Stomach (tissue), 9 donors: Measurements from ENCODE around the gene SLC38A10. TPM values are rescaled to one million over a fixed set of nuclear protein-coding genes. Genes with fewer than 3 reads are reported as not detected.

Source experiments
- DNase-seq, 2 donors: peaks; one replicate each; pipeline versions ENCODE4 v3.0.0 to v3.0.0-alpha.2; 2013 to 2019
- H3K27ac ChIP-seq, 5 donors: fragments of 200-600 bp in 4 of 5; sonication (generic) in 4 of 5; one replicate each; pipeline ENCODE4 v1.5.1; 2013 to 2019; ENCODE audit warnings: mild to moderate bottlenecking in 1 of 5, moderate library complexity in 1 of 5
- H3K27me3 ChIP-seq, 3 donors: fragments of 200-600 bp; sonication (generic); one replicate each; pipeline ENCODE4 v1.5.1; 2017 to 2019; ENCODE audit warnings: mixed run types in 1 of 3
- H3K36me3 ChIP-seq, 4 donors: fragments of 200-600 bp; sonication (generic); 1 replicate in 3 of 4; 2 replicates in 1 of 4; pipeline ENCODE4 v1.5.1; 2016 to 2019
- H3K4me1 ChIP-seq, 4 donors: fragments of 200-600 bp; sonication (generic); one replicate each; pipeline ENCODE4 v1.5.1; 2016 to 2019
- H3K4me3 ChIP-seq, 4 donors: fragments of 200-600 bp; sonication (generic) in 3 of 4; one replicate each; pipeline ENCODE4 v1.5.1; 2016 to 2019; ENCODE audit warnings: mild to moderate bottlenecking in 1 of 4
- H3K9me3 ChIP-seq, 4 donors: fragments of 200-600 bp; sonication (generic); one replicate each; pipeline ENCODE4 v1.5.1; 2016 to 2019
- CTCF ChIP-seq, 7 experiments: fragments of 450-650 bp in 4 of 7; fragments of 200-600 bp in 3 of 7; sonication (generic) in 3 of 7; IDR thresholded peaks; one replicate each; pipeline ENCODE4 v1.5.1; 2016 to 2019; ENCODE audit warnings: antibody characterized with exemption in 7 of 7, control low read depth in 2 of 7, mild to moderate bottlenecking in 1 of 7
- EP300 ChIP-seq: sonication (generic); formaldehyde crosslinking; IDR thresholded peaks from one replicate; pipeline ENCODE4 v1.6.1; 2017; ENCODE audit warnings: antibody characterized with exemption
- POLR2A ChIP-seq, 4 donors: fragments of 450-650 bp; IDR thresholded peaks; one replicate each; pipeline ENCODE4 v1.6.1; 2016; ENCODE audit warnings: antibody characterized with exemption in 4 of 4, control low read depth in 2 of 4, mild to moderate bottlenecking in 1 of 4, moderate library complexity in 1 of 4
- POLR2AphosphoS5 ChIP-seq, 3 donors: sonication (generic); formaldehyde crosslinking; IDR thresholded peaks; one replicate each; pipeline ENCODE4 v1.6.1; 2016; ENCODE audit warnings: antibody characterized with exemption in 3 of 3
- WGBS, 5 donors: extraction: QIAGEN DNeasy Blood & Tissue Kit in 3 of 5; methylation state at CpG; one replicate each; pipeline versions ENCODE4 v1.1.5 to v1.1.7; 2013 to 2018; 5-methylcytosine and 5-hydroxymethylcytosine counted together
- intact Hi-C: fragments of 100-400 bp; cut with DNase I; formaldehyde crosslinking; loops from one replicate; pipeline ENCODE4 v1.15.1; 2023; ENCODE audit warnings: low total_unique reads
- polyA plus RNA-seq, 3 donors: library from polyadenylated mRNA; stranded (reverse); fragments of 200-250 nt; gene quantifications; one replicate each; pipeline ENCODE4 v1.2.3, GENCODE V29; 2013
- total RNA-seq, 5 donors: library from RNA; depleted of rRNA; stranded (reverse); fragments of >200 nt; gene quantifications; one replicate each; pipeline versions ENCODE4 v1.1.0 to v1.2.3, GENCODE V29; 2014 to 2016
- donor health status: healthy with polysubstance abuse.
- donor health status: Bipolar disorder and iron deficiency.
- donor health status: healthy.

SLC38A10 gene
- total and polyA plus RNA-seq, 8 donors: 18.6 to 140 (median 67.3) TPM

GRCh38 chr17:81323083-81323369 lies 27.9 kb upstream of the SLC38A10 start:
- H3K9me3 ChIP-seq: no peaks in the 10 kb centered on the region
- H3K36me3 ChIP-seq: no peaks in the 10 kb centered on the region
- peaks cover under 1 to 31% (median 6%) of the 10 kb centered on the region in 4 donors for H3K4me1 ChIP-seq
- intact Hi-C loops: no loop called here
- DNase-seq: no peak
- H3K4me3 ChIP-seq: no peak overlapping the region
- 82 to 100% (median 91%) methylated on average over 1 to 10 of the region's 10 CpGs for WGBS, 5 donors
- H3K27me3 ChIP-seq: no peaks in the 10 kb centered on the region
- TF ChIP-seq POLR2AphosphoS5 (IDR thresholded peaks at IDR 0.05) (no peak), CTCF (IDR thresholded peaks at IDR 0.05) (no peak), POLR2A (IDR thresholded peaks at IDR 0.05) (no peak), EP300 (no peak)
- H3K27ac ChIP-seq: no peak overlapping the region

- no peaks in the 10 kb centered on the region for H3K36me3 ChIP-seq
- H3K4me1 ChIP-seq: peaks cover 0 to 25% (median 4%) of the 10 kb centered on the region in 4 donors
- H3K27me3 ChIP-seq: no peaks in the 10 kb centered on the region
- H3K4me3 ChIP-seq: no peak overlapping the region
- H3K9me3 ChIP-seq: no peaks in the 10 kb centered on the region
- 85 to 93% (median 89%) methylated on average over 19 to 34 of the region's 34 CpGs for WGBS, 5 donors
- H3K27ac ChIP-seq: no peak overlapping the region
- intact Hi-C loops: no loop called here
- DNase-seq: no peak
- peak in 2 of 7 experiments; percentile 9 to 15 for TF ChIP-seq CTCF (IDR thresholded peaks at IDR 0.05)
- no peak for TF ChIP-seq EP300
- TF ChIP-seq POLR2A (IDR thresholded peaks at IDR 0.05): no peak
- no peak for TF ChIP-seq POLR2AphosphoS5 (IDR thresholded peaks at IDR 0.05)
Measured at GRCh38 chr17:81322271-81323082, 27.4 kb upstream of the SLC38A10 start.

- Histone ChIP-seq H3K27ac (no peak overlapping the region), H3K4me1 (no peaks in the 10 kb centered on the region), H3K4me3 (no peak overlapping the region), H3K36me3 (no peaks in the 10 kb centered on the region), H3K9me3 (no peaks in the 10 kb centered on the region), H3K27me3 (peaks cover 0 to 11% (median 0%) of the 10 kb centered on the region in 3 donors)
- no peak for DNase-seq
- intact Hi-C loops: no loop called here
- TF ChIP-seq EP300 (no peak), POLR2A (IDR thresholded peaks at IDR 0.05) (no peak), CTCF (IDR thresholded peaks at IDR 0.05) (no peak), POLR2AphosphoS5 (IDR thresholded peaks at IDR 0.05) (no peak)
- WGBS, 5 donors: 61 to 76% (median 69%) methylated on average over 17 of the region's 17 CpGs
Measured at GRCh38 chr17:81317961-81318605, 23.0 kb upstream of the SLC38A10 start.

- Histone ChIP-seq H3K9me3 (no peaks in the 10 kb centered on the region), H3K27me3 (peaks cover 0 to 11% (median 0%) of the 10 kb centered on the region in 3 donors), H3K36me3 (no peaks in the 10 kb centered on the region), H3K4me1 (no peaks in the 10 kb centered on the region), H3K4me3 (no peak overlapping the region), H3K27ac (no peak overlapping the region)
- DNase-seq: no peak
- 81 to 88% (median 86%) methylated on average over 10 of the region's 10 CpGs for WGBS, 5 donors
- TF ChIP-seq CTCF (IDR thresholded peaks at IDR 0.05) (no peak), EP300 (no peak), POLR2A (IDR thresholded peaks at IDR 0.05) (no peak), POLR2AphosphoS5 (IDR thresholded peaks at IDR 0.05) (no peak)
- intact Hi-C loops: no loop called here
Measured at GRCh38 chr17:81317530-81317821, 22.4 kb upstream of the SLC38A10 start.
